ENCODE measurements around the gene XXYLT1.

Gene XXYLT1

DNA sequence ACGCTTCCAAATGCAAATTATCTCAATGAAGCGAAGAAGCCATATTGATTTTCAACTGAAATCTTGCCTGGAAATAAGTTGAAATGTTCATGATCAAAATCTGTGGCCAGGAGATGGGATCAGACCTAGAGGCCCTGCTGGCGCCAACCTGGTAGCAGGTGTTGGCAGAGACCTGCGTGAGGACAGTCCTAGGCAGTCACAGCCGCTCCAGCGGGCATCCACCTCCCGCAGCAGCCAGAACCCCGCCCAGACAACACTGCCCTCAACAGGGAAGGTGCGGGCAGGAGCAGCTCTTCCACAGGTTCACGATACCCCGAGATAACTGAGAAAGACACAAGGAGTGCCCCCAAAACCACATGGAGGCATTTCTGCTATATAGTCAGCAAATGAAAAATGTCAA, 145.3 kb downstream of the XXYLT1 start:
- Histone ChIP-seq H3K27me3 (ENCODE audit: control insufficient read depth, insufficient read depth, low read length) (no peaks in the 10 kb centered on the region), H3K36me3 (ENCODE audit: insufficient read depth, low read length) (no peaks in the 10 kb centered on the region), H3K4me2 (ENCODE audit: low read length) (no peak overlapping the region), H3K4me1 (ENCODE audit: control insufficient read depth, insufficient read depth, low read length) (peaks cover 19% of the 10 kb centered on the region), H3K9me3 (replicated peaks; ENCODE audit: low read length) (no peaks in the 10 kb centered on the region), H3K4me3 (ENCODE audit: low read length) (no peak overlapping the region), H3K9ac (ENCODE audit: low read depth, low read length) (no peak overlapping the region)

GRCh38 chr3:195124378-195124992, 146.5 kb downstream of the XXYLT1 start:
- Histone ChIP-seq H3K9ac (ENCODE audit: low read depth, low read length) (no peak overlapping the region), H3K4me1 (ENCODE audit: control insufficient read depth, insufficient read depth, low read length) (peaks cover 11% of the 10 kb centered on the region), H3K4me3 (ENCODE audit: low read length) (no peak overlapping the region), H3K9me3 (replicated peaks; ENCODE audit: low read length) (no peaks in the 10 kb centered on the region), H3K4me2 (ENCODE audit: low read length) (no peak overlapping the region), H3K27me3 (ENCODE audit: control insufficient read depth, insufficient read depth, low read length) (no peaks in the 10 kb centered on the region), H3K36me3 (ENCODE audit: insufficient read depth, low read length) (no peaks in the 10 kb centered on the region)

- H3K9me3 ChIP-seq (replicated peaks; ENCODE audit: low read length): no peaks in the 10 kb centered on the region
These were observed 147.7 kb downstream of the XXYLT1 start for GRCh38 chr3:195123281-195123691.

DNA sequence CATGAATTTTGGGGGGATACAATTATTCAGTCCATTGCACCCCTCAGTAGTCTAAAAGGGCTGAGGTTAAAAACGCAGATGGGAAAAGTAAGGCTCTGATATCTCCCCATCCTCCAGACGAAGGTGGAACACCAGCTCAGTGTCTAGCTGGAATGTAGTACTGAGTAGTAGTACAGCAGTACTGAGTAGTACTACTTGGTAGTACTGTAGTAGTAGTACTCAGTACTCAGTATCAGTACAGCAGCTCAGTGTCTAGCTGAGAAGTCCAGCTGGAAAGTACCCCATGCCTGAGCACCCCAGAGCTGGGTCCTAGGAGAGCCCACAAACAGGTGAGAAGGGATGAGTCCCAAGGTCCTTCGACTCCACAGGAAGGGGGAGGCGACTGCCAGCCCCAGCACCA, 148.7 kb downstream of the XXYLT1 start:
- H3K9me3 ChIP-seq (replicated peaks; ENCODE audit: low read length): no peaks in the 10 kb centered on the region
- no peak overlapping the region for H3K4me3 ChIP-seq (ENCODE audit: low read length)
- H3K4me1 ChIP-seq (ENCODE audit: control insufficient read depth, insufficient read depth, low read length): no peaks in the 10 kb centered on the region
- H3K9ac ChIP-seq (ENCODE audit: low read depth, low read length): no peak overlapping the region
- no peaks in the 10 kb centered on the region for H3K36me3 ChIP-seq (ENCODE audit: insufficient read depth, low read length)
- H3K27me3 ChIP-seq (ENCODE audit: control insufficient read depth, insufficient read depth, low read length): no peaks in the 10 kb centered on the region
- H3K4me2 ChIP-seq (ENCODE audit: low read length): no peak overlapping the region

More at GRCh38 chr3:195123281-195123691, 147.7 kb downstream of the XXYLT1 start:
- no peaks in the 10 kb centered on the region for H3K36me3 ChIP-seq (ENCODE audit: insufficient read depth, low read length)
- no peaks in the 10 kb centered on the region for H3K27me3 ChIP-seq (ENCODE audit: control insufficient read depth, insufficient read depth, low read length)
- H3K4me2 ChIP-seq (ENCODE audit: low read length): no peak overlapping the region
- no peak overlapping the region for H3K9ac ChIP-seq (ENCODE audit: low read depth, low read length)
- H3K4me1 ChIP-seq (ENCODE audit: control insufficient read depth, insufficient read depth, low read length): no peaks in the 10 kb centered on the region
- no peak overlapping the region for H3K4me3 ChIP-seq (ENCODE audit: low read length)

DNA sequence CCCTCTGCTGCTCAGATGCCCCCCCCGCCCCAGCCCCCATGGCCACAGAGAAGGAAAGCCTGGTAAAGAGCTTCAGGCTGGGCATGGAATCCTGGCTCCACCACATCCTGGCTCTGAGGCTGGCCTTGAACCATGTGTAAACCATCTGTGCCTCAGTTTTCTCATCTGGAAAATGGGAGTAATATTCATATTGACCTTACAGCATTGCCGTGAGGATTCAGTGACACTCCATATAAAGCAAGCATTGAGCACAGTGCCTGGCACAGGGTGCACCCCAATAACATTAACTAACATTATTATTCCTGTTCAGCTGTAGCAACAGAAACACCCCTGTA, 150.7 kb downstream of the XXYLT1 start:
- Histone ChIP-seq H3K9ac (ENCODE audit: low read depth, low read length) (no peak overlapping the region), H3K27me3 (ENCODE audit: control insufficient read depth, insufficient read depth, low read length) (no peaks in the 10 kb centered on the region), H3K4me2 (ENCODE audit: low read length) (no peak overlapping the region), H3K36me3 (ENCODE audit: insufficient read depth, low read length) (no peaks in the 10 kb centered on the region), H3K4me1 (ENCODE audit: control insufficient read depth, insufficient read depth, low read length) (no peaks in the 10 kb centered on the region), H3K9me3 (replicated peaks; ENCODE audit: low read length) (no peaks in the 10 kb centered on the region), H3K4me3 (ENCODE audit: low read length) (no peak overlapping the region)

GRCh38 chr3:195119461-195120266, 151.3 kb downstream of the XXYLT1 start:
- H3K4me2 ChIP-seq (ENCODE audit: low read length): no peak overlapping the region
- H3K9me3 ChIP-seq (replicated peaks; ENCODE audit: low read length): no peaks in the 10 kb centered on the region
- H3K4me1 ChIP-seq (ENCODE audit: control insufficient read depth, insufficient read depth, low read length): no peaks in the 10 kb centered on the region
- no peak overlapping the region for H3K9ac ChIP-seq (ENCODE audit: low read depth, low read length)
- no peaks in the 10 kb centered on the region for H3K27me3 ChIP-seq (ENCODE audit: control insufficient read depth, insufficient read depth, low read length)
- H3K36me3 ChIP-seq (ENCODE audit: insufficient read depth, low read length): no peaks in the 10 kb centered on the region
- H3K4me3 ChIP-seq (ENCODE audit: low read length): no peak overlapping the region

GRCh38 chr3:195118671-195119070, 152.3 kb downstream of the XXYLT1 start:
- no peaks in the 10 kb centered on the region for H3K36me3 ChIP-seq (ENCODE audit: insufficient read depth, low read length)
- no peak overlapping the region for H3K4me3 ChIP-seq (ENCODE audit: low read length)
- no peaks in the 10 kb centered on the region for H3K9me3 ChIP-seq (replicated peaks; ENCODE audit: low read length)
- H3K4me2 ChIP-seq (ENCODE audit: low read length): no peak overlapping the region
- no peaks in the 10 kb centered on the region for H3K27me3 ChIP-seq (ENCODE audit: control insufficient read depth, insufficient read depth, low read length)
- H3K9ac ChIP-seq (ENCODE audit: low read depth, low read length): no peak overlapping the region
- no peaks in the 10 kb centered on the region for H3K4me1 ChIP-seq (ENCODE audit: control insufficient read depth, insufficient read depth, low read length)

GRCh38 chr3:195117978-195118581, 152.9 kb downstream of the XXYLT1 start:
- Histone ChIP-seq H3K4me2 (ENCODE audit: low read length) (no peak overlapping the region), H3K4me3 (ENCODE audit: low read length) (no peak overlapping the region), H3K9me3 (replicated peaks; ENCODE audit: low read length) (no peaks in the 10 kb centered on the region), H3K9ac (ENCODE audit: low read depth, low read length) (no peak overlapping the region), H3K36me3 (ENCODE audit: insufficient read depth, low read length) (no peaks in the 10 kb centered on the region), H3K4me1 (ENCODE audit: control insufficient read depth, insufficient read depth, low read length) (no peaks in the 10 kb centered on the region), H3K27me3 (ENCODE audit: control insufficient read depth, insufficient read depth, low read length) (no peaks in the 10 kb centered on the region)

DNA sequence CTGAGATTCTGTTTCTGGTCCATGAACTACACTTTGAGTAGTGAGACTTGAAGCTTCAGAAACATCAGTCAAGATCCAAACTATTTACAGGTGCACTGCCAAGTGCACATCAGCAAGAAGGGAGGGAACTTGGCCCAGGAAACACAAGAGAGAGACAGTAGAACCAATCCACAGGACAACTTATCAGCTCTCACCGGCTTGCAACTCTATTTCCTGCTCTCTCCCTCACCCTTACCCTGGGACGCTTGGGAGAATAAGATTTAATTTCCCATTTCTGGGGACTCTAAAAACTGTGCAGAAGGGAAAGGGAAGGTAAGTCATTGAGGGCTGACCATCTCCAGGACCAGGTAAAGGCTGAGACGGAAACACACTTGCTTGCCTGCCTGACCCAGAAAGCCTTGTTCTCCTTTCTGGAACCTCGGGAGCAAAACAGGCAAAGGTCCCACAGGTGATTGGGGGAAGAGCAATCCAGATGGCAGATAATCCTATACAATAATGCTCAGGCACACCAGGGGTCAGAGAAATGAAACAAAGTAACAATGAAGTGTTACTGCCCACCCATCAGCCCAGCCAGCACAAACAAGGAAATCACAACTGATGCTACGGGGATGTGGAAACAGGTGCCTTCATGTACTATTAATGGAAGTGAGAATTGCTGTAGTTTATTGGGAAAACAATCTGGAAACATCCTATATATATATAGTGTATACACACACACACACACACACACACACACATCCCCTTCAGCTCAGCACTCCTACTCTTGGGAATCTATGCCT, 154.4 kb downstream of the XXYLT1 start:
- Histone ChIP-seq H3K4me3 (ENCODE audit: low read length) (no peak overlapping the region), H3K4me2 (ENCODE audit: low read length) (no peak overlapping the region), H3K36me3 (ENCODE audit: insufficient read depth, low read length) (no peaks in the 10 kb centered on the region), H3K9ac (ENCODE audit: low read depth, low read length) (no peak overlapping the region), H3K27me3 (ENCODE audit: control insufficient read depth, insufficient read depth, low read length) (no peaks in the 10 kb centered on the region), H3K9me3 (replicated peaks; ENCODE audit: low read length) (no peaks in the 10 kb centered on the region), H3K4me1 (ENCODE audit: control insufficient read depth, insufficient read depth, low read length) (no peaks in the 10 kb centered on the region)

DNA sequence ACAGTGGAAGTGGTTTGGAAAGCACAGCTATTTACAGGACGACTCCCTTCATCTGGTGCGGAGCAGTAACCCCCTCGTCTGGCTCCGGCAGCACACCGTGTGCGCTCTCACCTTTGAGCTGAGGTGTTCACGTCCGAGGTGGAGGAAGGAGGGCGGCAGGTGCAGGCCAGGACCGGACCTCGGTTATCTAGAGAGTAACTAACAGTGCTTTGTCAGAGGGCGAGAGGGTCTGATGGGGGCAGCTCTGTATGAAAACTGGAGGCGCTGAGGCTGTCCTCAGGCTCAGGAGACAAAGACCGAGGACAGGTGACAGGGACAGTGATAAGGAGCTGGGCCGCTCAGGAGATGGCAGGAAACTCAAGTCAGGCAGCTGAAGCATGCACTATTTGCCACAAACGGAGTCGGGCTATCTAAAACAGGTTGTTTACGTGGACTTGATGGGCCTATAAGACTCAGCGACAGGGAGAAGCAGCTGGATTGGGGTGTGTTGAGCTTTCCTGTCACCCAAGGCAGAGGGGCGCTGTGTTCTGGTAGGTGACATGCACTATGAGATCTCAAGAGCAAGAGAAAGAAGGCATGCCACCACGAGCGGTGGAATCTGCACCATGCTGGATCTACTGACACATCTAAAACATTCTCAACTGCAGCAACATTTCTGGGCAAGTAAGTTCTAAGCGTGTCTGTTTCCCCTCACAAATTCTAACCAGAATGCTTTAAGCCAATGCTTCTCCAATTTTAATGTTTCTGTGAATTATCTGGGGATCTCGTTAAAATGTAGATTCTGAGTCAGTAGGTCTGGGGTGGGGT, 155.2 kb downstream of the XXYLT1 start:
- Histone ChIP-seq H3K9me3 (replicated peaks; ENCODE audit: low read length) (no peaks in the 10 kb centered on the region), H3K4me3 (ENCODE audit: low read length) (no peak overlapping the region), H3K4me2 (ENCODE audit: low read length) (no peak overlapping the region), H3K27me3 (ENCODE audit: control insufficient read depth, insufficient read depth, low read length) (no peaks in the 10 kb centered on the region), H3K9ac (ENCODE audit: low read depth, low read length) (no peak overlapping the region), H3K4me1 (ENCODE audit: control insufficient read depth, insufficient read depth, low read length) (no peaks in the 10 kb centered on the region), H3K36me3 (ENCODE audit: insufficient read depth, low read length) (no peaks in the 10 kb centered on the region)

Data from skeletal muscle satellite cell (primary cell).